ELF-1 (cell line): ENCODE results near the gene HEATR3.
A peak's percentile ranks its signal among the peaks of the same experiment; 100 is the strongest.
"Not testable (repeated sequence)": the region's sequence is repeated elsewhere in the genome, so short reads cannot be mapped to it uniquely, and the experiment has no call there.

Experiments
- DNase-seq: peaks from one replicate; pipeline ENCODE4 v3.0.0-alpha.2; 2016; ENCODE audit warnings: low read depth, low spot score

The HEATR3 gene

DNA sequence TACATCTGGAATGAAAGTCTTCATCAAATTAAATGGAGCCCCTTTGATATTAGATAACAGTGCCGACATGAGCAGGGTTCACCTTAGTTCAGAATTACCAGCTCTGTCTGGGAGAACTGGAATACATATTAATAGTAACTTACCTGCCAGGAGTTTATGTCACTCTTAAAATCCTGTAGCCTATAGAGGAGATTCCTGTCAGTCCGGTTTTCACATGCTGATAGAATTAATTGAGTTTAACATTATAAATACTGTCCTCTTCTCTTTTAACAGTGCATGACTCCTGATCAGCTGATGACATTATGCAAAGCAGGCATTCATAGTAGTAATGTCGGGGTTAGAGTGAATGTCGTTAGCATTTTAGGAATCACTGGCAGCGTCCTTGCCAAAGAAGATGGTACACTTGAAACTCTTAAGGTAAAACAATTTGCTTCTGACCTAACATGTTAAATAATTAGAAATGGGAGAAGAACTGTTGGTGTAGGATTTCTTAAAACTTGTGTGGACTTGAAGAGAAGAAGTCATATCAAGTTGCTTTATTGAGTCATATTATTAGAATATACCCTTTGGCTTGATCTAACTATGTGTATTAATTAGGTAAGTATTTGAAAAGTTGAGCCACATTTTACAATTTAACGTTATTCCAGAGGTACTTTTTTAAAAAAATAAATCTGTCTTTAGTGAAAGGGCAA lies 34.3 kb downstream of the HEATR3 start:
- no peak for DNase-seq

DNA sequence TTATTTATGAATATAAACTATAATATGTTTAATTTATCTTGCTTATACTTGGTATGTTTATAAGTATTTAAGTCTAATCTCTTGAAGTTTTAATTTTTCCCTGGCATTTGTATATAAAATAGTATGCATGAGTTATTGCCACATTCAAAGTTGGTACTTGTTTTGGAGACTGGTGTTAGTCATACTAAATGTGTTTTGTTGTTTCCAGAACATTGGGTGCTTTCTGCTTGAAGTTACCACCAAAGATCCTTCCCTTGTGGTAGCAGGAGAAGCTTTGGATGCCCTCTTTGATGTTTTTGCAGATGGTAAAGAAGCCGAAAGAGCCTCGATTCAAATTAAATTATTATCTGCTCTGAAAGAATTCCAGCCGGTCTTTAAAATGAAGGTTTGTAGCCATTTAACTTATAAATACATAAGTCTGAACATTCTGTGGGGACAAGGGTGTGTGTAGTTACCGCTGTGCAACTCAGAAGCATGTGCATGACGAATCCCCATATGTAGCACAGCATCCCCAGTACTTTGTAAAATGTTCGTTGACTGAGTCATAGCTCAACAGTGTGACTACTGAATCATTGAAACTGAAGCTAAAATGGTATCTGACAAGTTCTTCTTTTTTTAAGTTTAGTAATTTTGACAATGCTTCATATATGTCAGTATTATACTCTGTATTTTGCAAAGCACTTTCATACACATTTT lies 36.4 kb downstream of the HEATR3 start:
- no peak for DNase-seq

DNA sequence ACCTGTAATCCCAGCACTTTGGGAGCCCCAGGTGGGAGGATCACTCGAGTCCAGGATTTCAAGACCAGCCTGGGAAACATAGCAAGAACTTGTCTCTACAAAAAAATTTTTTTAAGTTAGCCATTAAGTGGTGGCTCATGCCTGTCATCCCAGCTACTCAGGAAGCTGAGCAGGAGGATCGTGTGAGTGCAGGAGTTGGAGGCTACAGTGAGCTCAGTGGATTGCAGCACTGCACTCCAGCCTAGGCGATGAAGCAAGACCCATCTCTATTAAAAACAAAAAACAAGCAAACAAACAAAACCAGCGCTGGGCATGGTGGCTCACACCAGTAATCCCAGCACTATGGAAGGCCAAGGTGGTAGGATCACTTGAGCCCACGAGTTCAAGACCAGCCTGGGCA lies 38.0 kb downstream of the HEATR3 start:
- DNase-seq, result no peak

- peak; percentile 74 for DNase-seq
Measured at GRCh38 chr16:50114357-50115129, 48.8 kb downstream of the HEATR3 start.

DNA sequence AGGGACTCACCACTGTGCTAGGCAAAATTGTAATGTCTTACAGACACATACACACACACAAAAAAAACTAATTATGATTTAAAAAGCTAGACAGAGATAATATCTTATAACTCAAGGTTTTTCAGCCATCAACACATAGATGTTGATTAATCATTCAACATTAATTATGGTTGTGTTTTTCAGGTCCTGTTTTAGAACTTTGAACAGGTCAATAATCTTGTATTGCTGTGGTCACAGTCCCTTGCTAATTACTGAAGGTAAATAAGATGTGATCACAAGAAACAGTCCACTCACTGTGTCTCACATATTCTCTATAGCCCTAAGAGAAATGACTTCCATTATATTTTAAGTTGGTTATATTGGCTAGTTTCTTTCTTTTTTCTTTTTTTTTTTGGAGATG lies 54.9 kb downstream of the HEATR3 start:
- no peak for DNase-seq

- no peak for DNase-seq
Measured at GRCh38 chr16:50121278-50121677, 55.5 kb downstream of the HEATR3 start.

DNA sequence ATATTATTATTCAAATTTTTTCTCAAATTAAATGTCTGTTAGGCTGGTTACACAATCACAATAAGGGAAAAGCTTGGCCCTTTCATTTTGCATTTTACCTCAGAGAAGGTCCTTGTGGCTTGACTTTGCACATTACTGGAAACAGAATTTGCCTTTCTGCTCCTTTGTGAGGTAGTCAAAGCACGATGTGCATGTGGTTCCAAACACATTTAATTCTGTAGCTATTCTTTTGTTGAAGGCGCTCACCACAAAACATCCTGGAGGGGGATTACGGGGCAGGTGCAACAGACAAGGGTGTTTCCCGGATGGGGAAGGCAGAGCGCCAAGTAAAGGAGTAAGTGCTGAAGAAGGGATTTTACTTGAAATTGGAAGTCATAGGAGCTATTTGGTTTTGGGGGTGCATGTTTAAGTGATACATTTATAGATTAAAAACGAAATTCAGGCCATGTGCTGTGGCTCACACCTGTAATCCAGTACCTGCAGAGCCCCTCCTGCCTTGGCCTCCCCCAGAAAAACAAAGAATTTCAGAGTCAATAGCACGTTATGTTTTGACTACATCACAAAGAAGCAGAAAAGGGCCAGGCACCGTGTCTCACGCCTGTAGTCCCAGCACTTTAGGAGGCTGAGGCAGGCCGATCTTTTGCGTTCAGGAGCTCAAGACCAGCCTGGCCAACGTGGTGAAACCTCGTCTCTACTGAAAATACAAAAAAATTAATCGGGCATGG lies 56.1 kb downstream of the HEATR3 start:
- DNase-seq, result no peak

GRCh38 chr16:50123417-50123816 lies 57.6 kb downstream of the HEATR3 start:
- DNase-seq, result no peak

DNA sequence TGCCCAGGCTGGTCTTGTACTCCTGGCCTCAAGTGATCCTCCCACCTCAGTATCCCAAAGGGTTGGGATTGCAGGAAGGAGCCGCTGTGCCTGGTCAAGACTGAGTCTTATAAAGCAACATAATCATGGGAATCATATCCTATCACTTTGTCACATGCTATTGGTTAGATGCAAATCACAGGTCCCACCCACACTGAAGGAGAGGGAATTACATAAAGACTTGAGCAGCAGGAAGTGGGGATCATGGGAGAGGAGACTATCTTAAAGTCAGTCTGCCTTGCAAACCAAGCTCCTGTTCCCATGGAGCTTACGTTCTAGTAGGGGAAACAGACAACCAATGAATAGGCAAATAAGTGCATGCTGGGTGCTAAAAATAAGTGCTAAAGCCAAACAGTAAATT lies 59.0 kb downstream of the HEATR3 start:
- no peak for DNase-seq

- DNase-seq, result no peak
Measured at GRCh38 chr16:50126183-50126582, 60.4 kb downstream of the HEATR3 start.

- DNase-seq, result not testable (repeated sequence)
Measured at GRCh38 chr16:50132571-50132970, 66.8 kb downstream of the HEATR3 start.

- no peak for DNase-seq
Measured at GRCh38 chr16:50133214-50133613, 67.4 kb downstream of the HEATR3 start.

- no peak for DNase-seq
Measured at GRCh38 chr16:50136399-50136798, 70.6 kb downstream of the HEATR3 start.

- DNase-seq, result no peak
Measured at GRCh38 chr16:50137268-50137667, 71.5 kb downstream of the HEATR3 start.

DNA sequence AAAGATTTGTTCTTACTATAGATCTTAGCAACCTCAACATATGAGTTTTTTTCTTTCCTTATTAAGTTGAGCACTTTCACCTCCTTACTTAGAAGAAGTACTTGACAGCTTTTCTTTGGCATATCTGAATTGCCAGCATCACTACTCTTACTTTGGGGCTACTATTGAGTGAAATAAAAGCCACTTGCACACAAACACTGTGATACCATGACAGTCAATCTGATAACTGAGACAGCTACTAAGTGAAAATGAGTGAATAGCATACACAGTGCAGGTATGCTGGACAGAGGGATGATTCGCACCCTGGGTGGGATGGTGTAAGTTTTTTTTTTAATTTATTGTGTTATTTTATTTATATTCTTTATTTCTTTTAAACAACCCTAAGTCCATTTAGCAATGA lies 73.8 kb downstream of the HEATR3 start:
- no peak for DNase-seq

- no peak for DNase-seq
Measured at GRCh38 chr16:50144211-50144610, 78.4 kb downstream of the HEATR3 start.

DNA sequence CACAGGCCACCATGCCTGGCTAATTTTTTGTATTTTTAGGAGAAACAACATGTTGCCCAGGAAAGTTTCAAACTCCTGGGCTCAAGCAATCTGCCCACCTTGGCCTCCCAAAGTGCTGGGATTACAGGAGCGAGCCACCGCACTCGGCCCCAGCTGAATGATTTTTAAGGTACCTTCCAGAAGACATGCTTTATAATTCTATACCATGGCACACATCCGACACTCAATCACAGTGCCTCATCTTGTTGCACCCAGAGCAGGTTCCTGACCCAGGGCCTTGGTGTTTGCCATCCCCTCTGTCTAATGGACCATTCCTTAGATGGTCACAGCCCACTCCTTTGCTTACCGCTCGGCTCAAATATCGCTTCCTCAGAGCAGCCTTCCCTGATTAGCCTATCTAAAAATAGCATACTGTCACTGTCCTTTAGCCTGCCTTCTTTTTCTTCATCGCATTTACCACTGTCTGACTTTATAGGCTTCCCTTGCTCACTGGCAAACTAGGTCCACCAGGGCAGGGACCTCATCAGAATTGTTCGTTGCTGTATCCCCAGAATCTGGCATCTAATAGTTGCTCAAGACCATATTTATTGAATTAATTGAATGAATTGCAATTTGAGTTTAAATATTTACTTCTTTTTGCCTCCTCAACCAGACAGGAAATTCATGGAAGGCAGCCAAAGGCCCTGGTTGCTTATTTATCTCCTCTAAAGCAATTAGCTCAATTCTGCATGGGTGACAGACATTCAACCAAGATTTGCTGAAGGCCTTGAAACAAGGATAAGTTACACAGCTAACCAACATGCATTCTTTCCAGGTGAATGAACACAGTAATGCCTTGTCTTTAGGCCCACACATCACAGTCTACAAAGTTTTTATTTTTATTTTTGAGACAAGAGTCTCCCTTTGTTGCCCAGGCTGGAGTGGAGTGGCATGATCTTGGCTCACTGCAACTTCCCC lies 81.0 kb downstream of the HEATR3 start:
- DNase-seq, result no peak

GRCh38 chr16:50151322-50151721 lies 85.6 kb downstream of the HEATR3 start:
- no peak for DNase-seq

DNA sequence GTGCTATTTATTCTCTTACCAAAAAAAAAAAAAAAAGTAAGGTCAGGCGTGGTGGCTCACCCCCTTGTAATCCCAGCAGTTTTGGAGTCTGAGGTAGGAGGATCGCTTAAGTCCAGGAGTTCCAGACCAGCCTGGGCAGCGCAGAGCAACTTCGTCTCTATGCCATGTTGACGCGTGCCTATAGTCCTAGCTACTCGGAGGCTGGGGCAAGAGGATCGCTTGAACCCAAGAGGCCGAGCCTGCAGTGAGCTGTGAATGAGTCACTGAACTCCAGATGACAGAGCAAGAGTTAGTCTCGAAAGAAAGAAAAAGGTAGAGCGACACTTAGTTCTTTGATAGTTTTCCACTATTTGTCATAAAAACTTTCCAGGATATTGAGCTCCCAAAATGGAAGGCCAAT lies 86.0 kb downstream of the HEATR3 start:
- peak; percentile 5 for DNase-seq

DNA sequence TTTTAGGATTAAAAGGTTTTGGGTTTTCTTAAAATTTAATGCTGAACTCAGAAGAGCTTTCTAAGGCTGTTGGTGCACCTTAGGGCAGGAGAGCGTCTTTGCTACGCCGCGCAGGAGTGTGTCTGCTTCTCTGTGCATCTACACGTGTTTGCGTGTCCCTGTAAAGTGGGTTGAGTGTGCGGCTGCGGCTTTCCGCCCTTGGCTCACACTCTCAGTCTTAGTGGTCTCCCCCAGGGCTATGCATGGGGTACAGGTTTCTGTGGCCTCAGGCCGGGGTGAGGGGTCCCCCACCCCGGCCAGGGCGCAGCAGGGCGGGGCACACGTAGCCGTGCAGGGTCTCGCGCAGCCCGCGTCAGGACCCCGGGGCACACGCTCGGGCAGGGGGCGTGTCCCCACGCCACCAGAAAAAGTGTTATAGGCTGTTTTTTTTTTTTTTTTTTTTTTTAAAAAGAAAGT lies 86.6 kb downstream of the HEATR3 start:
- no peak for DNase-seq
